PC-9 (cell line): ENCODE results near the gene CPSF4L.

Experiments used
- CTCF ChIP-seq: fragments of 200-600 bp; sonication (generic); conservative IDR thresholded peaks from 2 replicates; pipeline ENCODE4 v1.6.1; 2017; ENCODE audit warnings: mixed run types, antibody characterized with exemption, mild to moderate bottlenecking, moderate library complexity
- EZH2 ChIP-seq: fragments of 200-600 bp; sonication (generic); IDR thresholded peaks from 2 replicates; pipeline ENCODE4 v1.8.0; 2017; ENCODE audit warnings: antibody characterized with exemption, low read depth

GRCh38 chr17:73293480-73293911 is 31.8 kb upstream of the CPSF4L start:
- TF ChIP-seq CTCF: no peak
- no peak for TF ChIP-seq EZH2
